CD1c-positive myeloid dendritic cell (primary cell): ENCODE measurements around the gene CS.
"Not testable (repeated sequence)": the region's sequence is repeated elsewhere in the genome, so short reads cannot be mapped to it uniquely, and the experiment has no call there.

Experiments used
- DNase-seq: peaks from one replicate; pipeline ENCODE4 v3.0.0-alpha.2; 2016; ENCODE audit errors: extremely low spot score

The CS gene

DNA sequence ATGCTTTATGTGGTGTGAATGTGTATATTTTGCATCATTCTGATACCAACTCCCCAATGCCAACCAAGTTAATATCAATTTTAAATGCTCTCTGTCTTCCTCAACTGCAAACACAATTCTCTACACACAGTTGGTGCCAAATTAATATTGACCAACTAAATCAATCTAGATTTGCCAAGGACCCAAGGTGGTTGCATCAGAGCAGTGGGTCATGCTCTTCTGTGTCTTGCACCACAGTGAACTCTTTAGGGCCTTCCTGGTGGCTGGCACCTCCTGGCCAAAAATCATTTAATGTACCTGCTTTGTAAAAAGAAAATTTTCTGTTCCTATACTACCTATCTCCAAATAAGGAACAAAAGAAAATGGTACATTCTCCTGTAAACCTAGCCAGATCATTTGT lies 19.3 kb downstream of the CS start:
- DNase-seq, result no peak

DNA sequence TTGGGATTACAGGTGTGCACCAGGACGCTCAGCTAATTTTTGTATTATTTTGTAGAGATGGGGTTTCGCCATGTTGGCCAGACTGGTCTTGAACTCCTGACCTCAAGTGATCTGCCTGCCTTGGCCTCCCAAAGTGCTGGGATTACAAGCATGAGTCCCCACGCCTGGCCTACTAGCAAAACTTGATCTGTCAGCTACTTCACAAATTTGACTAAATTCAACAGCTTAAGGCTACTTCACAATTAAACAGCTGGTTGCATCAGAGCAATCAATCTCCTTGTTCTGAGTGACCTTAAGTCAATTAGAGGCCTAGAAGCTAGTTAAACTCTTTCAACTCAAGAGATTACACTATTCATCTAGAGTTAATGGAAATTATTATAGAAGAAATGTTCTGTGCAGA lies 21.2 kb downstream of the CS start:
- DNase-seq, result no peak

GRCh38 chr12:56274299-56274698 lies 25.8 kb downstream of the CS start:
- DNase-seq, result no peak

GRCh38 chr12:56272468-56272867 lies 27.7 kb downstream of the CS start:
- not testable (repeated sequence) for DNase-seq

DNA sequence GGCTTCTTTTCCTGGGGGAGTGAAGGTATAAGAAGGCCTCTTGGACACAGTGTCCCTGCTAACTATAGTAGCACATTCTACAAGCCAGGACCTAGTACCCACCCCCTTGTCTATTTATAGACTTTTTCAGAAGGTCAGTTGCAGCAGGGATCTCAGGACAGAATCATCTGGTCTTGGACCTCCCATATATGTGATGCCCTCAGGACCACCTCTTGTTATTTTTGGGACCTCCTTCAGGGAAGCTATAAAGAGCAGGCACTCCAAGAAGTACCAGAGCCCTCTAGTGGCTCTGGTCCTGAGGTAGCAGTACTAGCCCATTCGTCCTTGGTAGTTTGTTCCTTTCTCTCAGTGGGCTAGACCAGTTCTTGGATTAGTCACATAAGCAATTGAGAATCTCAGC lies 29.1 kb downstream of the CS start:
- DNase-seq, result peak; percentile 6

DNA sequence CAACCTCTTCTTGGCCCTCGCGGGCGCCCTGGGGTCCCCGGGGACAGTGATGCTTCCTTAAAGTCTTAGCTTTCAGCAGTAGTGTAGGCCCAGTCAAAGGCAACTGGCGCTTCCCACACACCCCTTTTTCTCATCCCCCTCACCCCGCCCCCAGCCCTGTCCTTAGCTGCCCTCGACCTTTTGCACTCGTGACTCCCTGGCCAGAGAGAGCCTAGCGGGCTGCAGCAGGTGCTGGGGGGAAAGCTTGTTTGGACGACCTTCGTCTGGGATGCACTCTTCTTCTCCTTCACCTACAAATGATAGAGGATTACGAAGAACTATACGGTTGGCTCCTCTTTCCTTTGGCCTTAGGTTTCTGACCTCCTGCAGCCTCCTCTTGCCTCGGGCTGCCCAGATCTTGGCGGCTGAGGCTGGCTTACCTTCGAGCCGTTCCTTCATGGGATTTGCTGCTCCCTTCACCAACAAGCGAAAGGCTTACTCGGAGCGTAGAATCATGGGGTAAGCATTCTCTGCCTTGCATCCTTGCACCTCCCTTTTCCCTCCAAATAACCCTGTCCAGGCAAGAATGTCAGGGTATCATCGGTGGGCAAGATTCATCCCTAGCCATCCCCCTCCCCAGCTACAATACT lies 32.6 kb downstream of the CS start:
- no peak for DNase-seq

- peak; percentile 83 for DNase-seq
Observed at GRCh38 chr12:56266693-56267442, 33.3 kb downstream of the CS start, which contains the start of gene COQ10A. Gene COQ10A, plus strand, starts transcription at chr12:56266942. Its CDS starts 177 bp downstream, at chr12:56267119.

DNA sequence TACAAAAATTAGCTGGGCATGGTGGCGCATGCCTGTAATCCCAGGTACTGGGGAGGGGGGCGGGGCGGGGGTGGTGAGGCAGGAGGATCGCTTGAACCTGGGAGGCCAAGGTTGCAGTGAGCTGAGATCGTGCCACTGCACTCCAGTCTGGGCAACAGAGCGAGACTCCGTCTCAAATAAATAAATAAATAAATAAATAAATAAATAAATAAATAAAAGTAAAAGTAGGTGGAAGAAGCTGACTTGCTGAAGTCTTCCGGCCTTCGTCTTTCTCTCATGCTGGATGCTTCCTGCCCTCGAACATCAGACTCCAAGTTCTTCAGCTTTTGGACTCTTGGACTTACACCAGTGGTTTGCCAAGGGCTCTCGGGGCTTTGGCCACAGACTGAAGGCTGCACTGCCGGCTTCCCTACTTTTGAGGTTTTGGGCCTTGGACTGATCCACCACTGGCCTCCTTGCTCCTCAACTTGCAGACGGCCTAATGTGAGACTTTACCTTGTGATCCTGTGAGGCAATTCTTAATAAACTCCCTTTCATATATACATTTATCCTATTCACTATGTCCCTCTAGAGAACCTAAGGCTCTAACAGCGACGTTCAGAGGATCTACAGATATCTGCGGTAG lies 34.0 kb downstream of the CS start:
- not testable (repeated sequence) for DNase-seq

GRCh38 chr12:56262955-56263354 lies 37.2 kb downstream of the CS start:
- DNase-seq, result not testable (repeated sequence)

DNA sequence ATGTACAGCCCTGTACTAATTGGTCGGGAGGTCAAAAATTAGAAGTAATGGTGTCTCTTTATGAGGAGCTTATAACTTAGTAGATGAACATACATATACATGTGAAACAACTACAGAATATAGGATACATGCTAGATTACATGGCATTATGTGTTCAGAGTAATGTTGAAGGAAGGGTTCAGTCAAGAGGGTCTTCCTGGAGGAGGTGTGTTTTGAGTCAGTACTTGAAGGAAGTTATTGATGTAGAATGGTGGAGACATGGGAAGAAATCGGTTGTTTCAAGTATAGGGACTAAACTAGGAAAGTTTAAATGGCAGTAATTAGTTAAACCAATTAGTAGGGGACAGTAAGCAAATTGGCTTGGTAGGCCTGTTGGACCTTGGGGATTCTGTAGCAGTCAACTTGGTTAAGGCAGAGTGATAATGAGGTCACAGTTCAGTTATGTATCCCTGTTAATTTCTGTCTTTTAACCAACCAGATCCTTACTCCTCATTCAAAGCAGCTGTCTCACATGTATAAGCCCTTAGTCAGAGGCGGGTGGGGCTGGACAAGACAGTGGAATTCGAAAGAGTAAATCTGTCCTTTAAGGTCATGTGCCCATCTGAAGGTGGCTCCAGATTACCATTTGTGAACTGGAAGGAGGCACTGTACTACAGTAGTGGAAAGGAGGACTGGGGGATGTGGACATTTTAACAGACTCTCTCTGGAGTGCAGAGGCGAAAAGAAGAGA lies 38.5 kb downstream of the CS start:
- DNase-seq, result no peak

GRCh38 chr12:56260921-56261320 lies 39.2 kb downstream of the CS start:
- DNase-seq, result no peak

DNA sequence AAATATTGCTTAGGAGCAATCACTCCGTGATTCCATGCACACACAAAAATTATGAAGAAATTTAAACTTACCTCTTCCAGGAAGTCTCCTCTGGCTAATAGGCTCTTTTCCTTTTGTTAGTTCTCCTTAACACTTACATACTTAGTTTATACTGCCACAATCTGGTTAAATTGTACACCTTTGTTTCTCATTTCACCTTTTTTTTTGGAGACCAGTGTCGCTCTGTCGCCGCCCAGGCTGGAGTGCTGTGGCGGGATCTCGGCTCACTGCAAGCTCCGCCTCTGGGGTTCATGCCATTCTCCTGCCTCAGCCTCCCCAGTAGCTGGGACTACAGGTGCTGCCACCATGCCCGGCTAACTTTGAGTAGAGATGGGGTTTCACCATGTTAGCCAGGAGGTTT lies 39.8 kb downstream of the CS start:
- DNase-seq, result no peak

DNA sequence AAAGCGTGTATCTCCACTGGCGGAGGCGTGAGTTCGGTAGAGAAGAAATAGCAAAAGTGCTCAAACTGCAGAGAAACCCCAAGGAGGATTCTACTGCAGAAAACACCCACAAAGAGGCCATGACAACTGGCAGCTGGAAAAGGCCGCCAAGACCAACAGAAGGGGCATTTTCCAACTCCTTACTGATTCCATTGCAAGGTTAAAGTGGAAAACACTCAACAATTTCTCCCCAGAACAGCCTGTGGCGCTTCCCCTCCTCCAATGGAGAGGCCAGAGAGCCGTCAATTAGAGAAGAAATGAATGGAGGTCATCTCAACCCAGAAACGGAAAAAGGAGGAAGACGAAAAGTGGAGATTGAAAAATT lies 41.3 kb downstream of the CS start:
- DNase-seq, result no peak

GRCh38 chr12:56258068-56258819 lies 41.9 kb downstream of the CS start, which contains the start of gene ANKRD52:
Gene ANKRD52, minus strand, starts transcription at chr12:56258384. Its CDS starts 115 bp downstream, at chr12:56258269.
- DNase-seq, result peak; percentile 89

DNA sequence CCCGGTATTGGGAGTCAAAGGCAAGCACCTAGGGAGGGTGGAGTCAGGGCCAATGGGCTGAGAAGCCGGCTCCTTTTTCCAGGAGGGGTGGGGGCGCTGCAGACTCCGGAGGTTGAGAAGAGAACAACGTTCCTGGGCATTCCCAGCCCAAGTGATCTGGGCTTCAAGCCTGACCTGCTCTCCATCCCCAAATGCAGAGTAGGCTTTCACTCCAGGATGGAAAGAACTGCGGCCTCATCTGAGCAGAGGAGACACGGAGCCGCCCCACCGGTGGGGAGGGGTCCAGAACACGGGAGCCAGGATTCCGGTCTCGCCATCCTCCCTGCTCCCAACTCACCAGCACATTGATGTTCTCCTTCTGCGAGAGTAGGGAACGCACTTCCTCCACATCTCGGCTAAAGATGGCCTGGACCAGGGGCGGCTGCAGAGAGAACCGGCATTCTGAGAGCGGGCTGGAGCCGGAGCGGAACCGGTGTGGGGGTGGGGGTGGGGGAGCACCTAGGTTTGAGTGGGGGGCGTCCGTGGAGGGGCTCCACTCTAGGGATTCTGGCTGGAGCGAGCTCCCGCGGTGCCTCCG lies 42.6 kb downstream of the CS start:
- peak; percentile 24 for DNase-seq

GRCh38 chr12:56257071-56257470 lies 43.1 kb downstream of the CS start:
- no peak for DNase-seq

- DNase-seq, result no peak
Observed at GRCh38 chr12:56256326-56256960, 43.7 kb downstream of the CS start.

GRCh38 chr12:56255671-56256070 lies 44.5 kb downstream of the CS start:
- no peak for DNase-seq

GRCh38 chr12:56253091-56253490 lies 47.0 kb downstream of the CS start:
- no peak for DNase-seq

- no peak for DNase-seq
Observed at GRCh38 chr12:56252649-56253048, 47.5 kb downstream of the CS start.

GRCh38 chr12:56248711-56249110 lies 51.4 kb downstream of the CS start:
- no peak for DNase-seq
